Right ventricle myocardium superior (tissue), 1 donor: ENCODE data around the gene FLNA. TPM values are rescaled to one million over a fixed set of nuclear protein-coding genes. Genes with fewer than 3 reads are reported as not detected.

ENCODE experiments used
- ATAC-seq: fragments of 200-7000 bp; cut with Tn5 transposase; one replicate; pipeline ENCODE4 v1.9.1; 2020; ENCODE audit warnings: mild to moderate bottlenecking; ENCODE audit not compliant: poor library complexity
- DNase-seq: peaks from one replicate; pipeline ENCODE4 v3.0.0-alpha.2; 2020
- intact Hi-C: fragments of 100-400 bp; cut with DNase I; formaldehyde crosslinking; loops from one replicate; pipeline ENCODE4 v1.11.2; 2022
- long read RNA-seq: library from polyadenylated mRNA; unstranded; transcript quantifications from one replicate; pipeline ENCODE4 v2.0.0, GENCODE V29; 2021
- total RNA-seq: library from RNA; stranded (reverse); fragmentation: NEBNext Ultra II Directional; extraction: Animal tissue kit (Norgen Biotek cat#: 25700); gene quantifications from one replicate; pipeline ENCODE4 v1.2.1, GENCODE V29; 2021
- donor health status: DM: no; HTN: yes; CAD: no; lungs with severe emphysema.

Gene FLNA, protein sequence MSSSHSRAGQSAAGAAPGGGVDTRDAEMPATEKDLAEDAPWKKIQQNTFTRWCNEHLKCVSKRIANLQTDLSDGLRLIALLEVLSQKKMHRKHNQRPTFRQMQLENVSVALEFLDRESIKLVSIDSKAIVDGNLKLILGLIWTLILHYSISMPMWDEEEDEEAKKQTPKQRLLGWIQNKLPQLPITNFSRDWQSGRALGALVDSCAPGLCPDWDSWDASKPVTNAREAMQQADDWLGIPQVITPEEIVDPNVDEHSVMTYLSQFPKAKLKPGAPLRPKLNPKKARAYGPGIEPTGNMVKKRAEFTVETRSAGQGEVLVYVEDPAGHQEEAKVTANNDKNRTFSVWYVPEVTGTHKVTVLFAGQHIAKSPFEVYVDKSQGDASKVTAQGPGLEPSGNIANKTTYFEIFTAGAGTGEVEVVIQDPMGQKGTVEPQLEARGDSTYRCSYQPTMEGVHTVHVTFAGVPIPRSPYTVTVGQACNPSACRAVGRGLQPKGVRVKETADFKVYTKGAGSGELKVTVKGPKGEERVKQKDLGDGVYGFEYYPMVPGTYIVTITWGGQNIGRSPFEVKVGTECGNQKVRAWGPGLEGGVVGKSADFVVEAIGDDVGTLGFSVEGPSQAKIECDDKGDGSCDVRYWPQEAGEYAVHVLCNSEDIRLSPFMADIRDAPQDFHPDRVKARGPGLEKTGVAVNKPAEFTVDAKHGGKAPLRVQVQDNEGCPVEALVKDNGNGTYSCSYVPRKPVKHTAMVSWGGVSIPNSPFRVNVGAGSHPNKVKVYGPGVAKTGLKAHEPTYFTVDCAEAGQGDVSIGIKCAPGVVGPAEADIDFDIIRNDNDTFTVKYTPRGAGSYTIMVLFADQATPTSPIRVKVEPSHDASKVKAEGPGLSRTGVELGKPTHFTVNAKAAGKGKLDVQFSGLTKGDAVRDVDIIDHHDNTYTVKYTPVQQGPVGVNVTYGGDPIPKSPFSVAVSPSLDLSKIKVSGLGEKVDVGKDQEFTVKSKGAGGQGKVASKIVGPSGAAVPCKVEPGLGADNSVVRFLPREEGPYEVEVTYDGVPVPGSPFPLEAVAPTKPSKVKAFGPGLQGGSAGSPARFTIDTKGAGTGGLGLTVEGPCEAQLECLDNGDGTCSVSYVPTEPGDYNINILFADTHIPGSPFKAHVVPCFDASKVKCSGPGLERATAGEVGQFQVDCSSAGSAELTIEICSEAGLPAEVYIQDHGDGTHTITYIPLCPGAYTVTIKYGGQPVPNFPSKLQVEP (N-terminal part only)
- total RNA-seq, result 216 TPM
- long read RNA-seq, full-length matches to known transcripts, result 14 of 373 reads
- long read RNA-seq, partial matches to known transcripts, result 308 of 373 reads
- long read RNA-seq, other reads (novel, unspliced or antisense), result 51 of 373 reads

DNA sequence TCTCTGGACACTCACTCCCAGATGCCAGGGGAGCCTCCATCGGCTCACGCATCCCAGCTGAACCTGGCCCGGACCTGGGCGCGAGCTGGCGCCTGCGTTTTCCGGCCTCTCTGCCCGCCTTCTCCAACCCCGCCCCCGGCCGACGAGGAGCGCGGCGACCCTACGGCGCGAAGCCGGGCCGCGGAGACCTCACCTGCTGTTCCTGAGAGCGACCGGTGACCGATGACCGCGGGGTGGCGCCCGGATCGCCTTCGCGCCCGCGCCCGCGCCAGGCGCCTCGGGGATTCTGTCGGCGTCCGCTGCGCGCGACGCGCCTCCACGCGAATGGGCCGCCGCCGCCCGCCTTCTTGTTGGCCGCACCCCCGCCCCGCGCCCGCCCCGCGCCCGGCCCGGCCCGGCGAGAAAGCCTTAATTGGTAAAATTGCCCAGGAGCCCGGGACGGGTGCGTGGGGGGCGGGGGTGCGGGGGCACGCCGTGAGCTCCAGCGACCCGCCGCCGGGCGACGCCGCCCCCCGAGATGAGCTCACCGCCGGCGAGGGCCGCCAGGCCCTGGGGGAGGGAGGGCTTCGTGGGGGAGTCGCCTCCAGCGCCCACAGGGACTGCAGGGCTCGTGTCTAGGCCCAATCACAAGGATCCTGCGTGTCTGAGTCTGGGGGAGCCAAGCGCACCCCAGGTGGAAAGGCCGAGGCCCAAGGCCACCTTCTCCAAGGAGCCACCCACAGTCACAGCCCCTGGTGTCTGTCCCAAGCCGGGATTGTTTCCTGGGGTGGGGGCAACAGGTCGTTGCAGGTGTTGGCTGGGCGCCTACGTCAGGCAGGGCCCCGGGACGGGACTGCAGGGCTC lies at the start of gene FLNA:
FLNA (minus strand) TSS at position 322 of the 843 bp plus-strand sequence. CDS start 3,389 bp downstream, outside the sequence.
- ATAC-seq, result no peak
- DNase-seq, result peak; percentile 63
- intact Hi-C loops, result no loop called here

DNA sequence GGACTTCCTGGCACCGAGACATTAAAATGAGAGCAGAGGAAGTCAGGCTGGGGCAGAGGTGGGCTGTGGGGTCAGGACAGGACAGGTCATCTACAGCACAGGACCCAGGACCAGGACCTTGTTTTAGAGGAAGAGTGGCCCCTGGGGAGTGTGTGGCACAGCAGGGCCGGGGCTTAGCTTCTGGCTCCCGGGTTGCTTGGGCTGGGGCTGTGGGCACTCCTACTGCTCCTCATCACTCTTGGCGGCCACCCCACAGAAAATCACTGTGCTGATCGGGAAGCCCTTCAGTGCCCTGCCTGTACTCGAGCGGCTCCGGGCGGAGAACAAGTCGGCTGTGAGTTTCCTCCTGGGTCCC lies 45.9 kb upstream of the FLNA start:
- intact Hi-C loops, result no loop called here
- peak; percentile 38 for ATAC-seq

DNA sequence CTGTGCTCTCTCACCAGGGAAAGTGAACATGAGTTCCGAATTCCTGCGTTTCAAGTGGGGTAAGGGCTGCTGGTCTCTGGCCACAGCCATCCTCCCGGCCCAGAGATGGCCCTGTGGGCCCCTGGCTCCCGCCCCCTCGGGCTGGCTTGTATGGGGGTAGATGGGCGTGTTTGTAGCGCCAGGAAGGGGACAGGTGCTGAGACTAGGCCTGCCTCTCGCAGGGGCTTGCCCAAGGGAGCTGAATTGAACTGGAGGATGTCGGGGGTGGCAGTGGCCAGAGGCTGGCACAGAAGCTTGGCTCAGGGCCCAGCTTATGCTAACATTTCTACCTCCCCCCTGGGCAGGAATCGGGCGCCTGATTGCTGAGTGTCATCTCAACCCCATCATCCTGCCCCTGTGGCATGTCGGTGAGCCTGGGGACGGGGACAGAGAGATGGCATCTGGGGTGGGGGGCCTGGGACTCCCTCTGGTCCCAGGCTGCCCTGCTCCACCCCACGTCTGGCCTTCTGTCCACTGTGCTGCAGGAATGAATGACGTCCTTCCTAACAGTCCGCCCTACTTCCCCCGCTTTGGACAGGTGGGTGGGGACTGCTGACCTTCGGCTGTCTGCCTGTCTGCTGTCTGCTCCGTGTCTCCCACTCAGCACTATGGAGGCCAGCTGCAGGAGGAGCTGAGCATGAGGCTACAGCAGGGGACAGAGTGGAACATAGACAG lies 45.4 kb upstream of the FLNA start:
- DNase-seq, result peak; percentile 60
- intact Hi-C loops, result no loop called here

More for the DNA sequence above, 45.9 kb upstream of the FLNA start:
- no peak for DNase-seq

DNA sequence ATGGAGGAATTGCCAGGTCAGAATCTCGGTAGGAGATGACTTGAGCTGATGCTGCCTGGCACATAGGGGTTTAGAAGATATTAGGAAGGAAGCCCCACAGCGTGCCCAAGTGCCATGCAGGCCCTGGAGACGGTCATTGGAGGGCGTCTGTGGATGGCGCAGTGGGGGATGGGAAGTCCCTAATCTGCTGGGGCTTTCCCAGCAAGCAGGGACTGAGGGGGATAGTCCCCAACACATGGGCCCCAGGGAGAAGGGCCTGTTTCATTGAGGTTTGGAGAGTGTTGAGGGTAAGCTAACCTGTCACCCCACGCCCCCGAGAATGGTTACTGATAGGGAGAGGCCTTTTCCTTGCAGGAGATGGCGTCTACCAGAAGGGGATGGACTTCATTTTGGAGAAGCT lies 44.8 kb upstream of the FLNA start:
- DNase-seq (no peak), ATAC-seq (no peak)
- intact Hi-C loops, result no loop called here

More for the DNA sequence above, 45.4 kb upstream of the FLNA start:
- ATAC-seq, result peak; percentile 93

- DNase-seq (no peak), ATAC-seq (no peak)
- intact Hi-C loops, result no loop called here
Measured at GRCh38 chrX:154417157-154417556, 42.7 kb upstream of the FLNA start.

GRCh38 chrX:154413142-154413541 lies 38.7 kb upstream of the FLNA start:
- intact Hi-C loops, result no loop called here
- no peak for ATAC-seq
- DNase-seq, result no peak

GRCh38 chrX:154412468-154412867 lies 38.0 kb upstream of the FLNA start:
- peak; percentile 49 for DNase-seq
- no peak for ATAC-seq
- intact Hi-C loops, result no loop called here

GRCh38 chrX:154411981-154412340 lies 37.5 kb upstream of the FLNA start:
- intact Hi-C loops, result no loop called here
- ATAC-seq (peak; percentile 85), DNase-seq (peak; percentile 78)

- ATAC-seq, result peak; percentile 54
- DNase-seq, result peak; percentile 88
- intact Hi-C loops, result loop anchor here (10.0 kb wide), 1 partner anchor 45 kb away; the partner anchor contains the start of gene PLXNA3
Measured at GRCh38 chrX:154409222-154409871, 34.9 kb upstream of the FLNA start, which contains the start of gene DNASE1L1. Gene DNASE1L1 (minus strand): TSS chrX:154409254. CDS start chrX:154405568, 3,686 bp downstream.

- no peak for ATAC-seq
- intact Hi-C loops, result loop anchor here (10.0 kb wide), 1 partner anchor 46 kb away; the partner anchor contains the start of gene PLXNA3
- DNase-seq, result no peak
Measured at GRCh38 chrX:154408659-154409221, 34.3 kb upstream of the FLNA start.

DNA sequence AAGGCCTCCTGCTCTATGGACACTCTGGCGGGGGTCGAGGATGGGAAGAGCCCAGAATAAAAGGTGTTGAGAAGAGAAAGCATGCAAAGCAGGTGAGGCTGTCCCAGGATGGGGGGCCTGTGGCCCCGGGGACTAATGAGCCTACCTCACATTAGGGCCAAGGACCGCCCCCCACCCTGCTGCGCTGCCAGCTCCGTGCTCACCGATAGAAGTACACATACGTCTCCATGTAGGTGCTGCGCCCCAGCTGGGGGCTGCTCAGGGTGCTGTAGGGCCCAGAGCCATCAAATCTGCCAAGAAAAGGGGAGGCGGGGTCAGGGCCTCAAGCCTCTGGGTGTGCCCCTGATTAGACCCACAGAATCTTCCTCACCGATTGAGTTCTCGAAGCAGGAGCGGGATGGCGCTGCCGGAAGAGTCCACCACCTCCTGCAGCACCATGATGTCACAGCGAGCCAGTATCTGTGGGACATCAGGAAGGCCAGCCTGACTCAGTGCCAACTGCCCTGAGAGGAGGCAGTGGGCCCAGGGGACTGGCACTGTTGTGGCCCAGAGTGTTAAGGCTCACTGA lies 30.3 kb upstream of the FLNA start:
- intact Hi-C loops, result loop anchor here (10.0 kb wide), 1 partner anchor 50 kb away; the partner anchor contains the start of gene PLXNA3
- no peak for DNase-seq

GRCh38 chrX:154403858-154404257 lies 29.4 kb upstream of the FLNA start:
- intact Hi-C loops, result loop anchor here (10.0 kb wide), 1 partner anchor 51 kb away; the partner anchor contains the start of gene PLXNA3
- no peak for DNase-seq
- ATAC-seq, result no peak

More for the DNA sequence above, 30.3 kb upstream of the FLNA start:
- no peak for ATAC-seq

- DNase-seq (no peak), ATAC-seq (no peak)
- intact Hi-C loops, result loop anchor here (10.0 kb wide), 1 partner anchor 52 kb away; the partner anchor contains the start of gene PLXNA3
Measured at GRCh38 chrX:154403192-154403591, 28.8 kb upstream of the FLNA start.

DNA sequence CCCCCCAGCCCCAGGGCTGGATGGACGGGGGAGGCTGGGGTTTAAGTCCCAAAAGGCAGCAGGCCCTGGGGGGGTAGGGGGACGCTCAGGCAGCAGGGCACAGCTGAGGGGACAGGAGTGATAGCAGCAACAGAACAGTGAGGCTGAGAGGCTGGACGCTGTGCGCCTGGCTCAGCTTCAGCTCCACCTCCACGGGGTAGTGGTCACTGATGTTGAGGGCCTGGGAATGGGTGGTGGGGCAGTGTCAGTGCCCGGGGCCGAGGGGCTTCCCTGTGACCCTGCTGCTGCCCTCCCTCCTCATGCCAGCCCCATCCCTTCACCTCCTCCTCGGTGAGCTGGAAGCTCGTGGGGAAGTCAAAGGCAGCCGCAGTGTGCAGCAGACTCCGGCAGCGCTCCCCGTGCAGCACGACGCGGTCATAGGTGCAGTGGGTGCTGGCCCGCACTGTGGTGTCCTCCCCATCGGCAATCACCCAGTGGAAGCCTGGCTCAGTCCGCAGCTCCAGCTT lies 28.2 kb upstream of the FLNA start:
- intact Hi-C loops, result loop anchor here (10.0 kb wide), 1 partner anchor 52 kb away; the partner anchor contains the start of gene PLXNA3
- ATAC-seq (no peak), DNase-seq (no peak)

GRCh38 chrX:154401918-154402621 lies 27.6 kb upstream of the FLNA start:
- no peak for ATAC-seq
- no peak for DNase-seq
- intact Hi-C loops, result loop anchor here (10.0 kb wide), 1 partner anchor 53 kb away; the partner anchor contains the start of gene PLXNA3
